Glutamatergic neuron (in vitro differentiated cells): ENCODE measurements around the gene DNM3. TPM values are rescaled to one million over a fixed set of nuclear protein-coding genes. Genes with fewer than 3 reads are reported as not detected.

Experiments used
- DNase-seq: peaks from one replicate; pipeline ENCODE4 v3.0.0; 2022
- H3K27ac Mint-ChIP-seq: one replicate; pipeline ENCODE4 v1.8.0; 2020; ENCODE audit warnings: mild to moderate bottlenecking, mixed read lengths, inconsistent platforms; ENCODE audit not compliant: unreplicated experiment
- H3K27me3 Mint-ChIP-seq: one replicate; pipeline ENCODE4 v1.8.0; 2020; ENCODE audit warnings: mild to moderate bottlenecking, moderate library complexity, mixed read lengths, inconsistent platforms; ENCODE audit not compliant: unreplicated experiment
- H3K36me3 Mint-ChIP-seq: one replicate; pipeline ENCODE4 v1.8.0; 2020; ENCODE audit warnings: mild to moderate bottlenecking, mixed read lengths, inconsistent platforms; ENCODE audit not compliant: unreplicated experiment
- H3K4me1 Mint-ChIP-seq: one replicate; pipeline ENCODE4 v1.8.0; 2020; ENCODE audit warnings: mild to moderate bottlenecking, low read depth, mixed read lengths, inconsistent platforms; ENCODE audit not compliant: unreplicated experiment
- H3K4me3 Mint-ChIP-seq: one replicate; pipeline ENCODE4 v1.8.0; 2020; ENCODE audit warnings: mild to moderate bottlenecking, mixed read lengths, inconsistent platforms; ENCODE audit not compliant: unreplicated experiment
- H3K9me3 Mint-ChIP-seq: one replicate; pipeline ENCODE4 v1.8.0; 2020; ENCODE audit warnings: mild to moderate bottlenecking, moderate library complexity, mixed read lengths, inconsistent platforms; ENCODE audit not compliant: unreplicated experiment
- total RNA-seq: library from RNA; stranded (reverse); fragmentation: NEBNext Ultra II Directional; extraction: Animal tissue kit (Norgen Biotek cat#: 25700); gene quantifications from one replicate; pipeline ENCODE4 v1.2.1, GENCODE V29; 2021; ENCODE audit not compliant: unreplicated experiment
- TF ChIP-seq, protein P1 (sequence below): fragments of 200-600 bp; sonication (generic); IDR thresholded peaks from one replicate; pipeline ENCODE4 v1.5.0; 2021; ENCODE audit not compliant: partially characterized antibody, unreplicated experiment

The DNM3 gene
- total RNA-seq, 1 donor from 2014 or later: 11.4 TPM

DNA sequence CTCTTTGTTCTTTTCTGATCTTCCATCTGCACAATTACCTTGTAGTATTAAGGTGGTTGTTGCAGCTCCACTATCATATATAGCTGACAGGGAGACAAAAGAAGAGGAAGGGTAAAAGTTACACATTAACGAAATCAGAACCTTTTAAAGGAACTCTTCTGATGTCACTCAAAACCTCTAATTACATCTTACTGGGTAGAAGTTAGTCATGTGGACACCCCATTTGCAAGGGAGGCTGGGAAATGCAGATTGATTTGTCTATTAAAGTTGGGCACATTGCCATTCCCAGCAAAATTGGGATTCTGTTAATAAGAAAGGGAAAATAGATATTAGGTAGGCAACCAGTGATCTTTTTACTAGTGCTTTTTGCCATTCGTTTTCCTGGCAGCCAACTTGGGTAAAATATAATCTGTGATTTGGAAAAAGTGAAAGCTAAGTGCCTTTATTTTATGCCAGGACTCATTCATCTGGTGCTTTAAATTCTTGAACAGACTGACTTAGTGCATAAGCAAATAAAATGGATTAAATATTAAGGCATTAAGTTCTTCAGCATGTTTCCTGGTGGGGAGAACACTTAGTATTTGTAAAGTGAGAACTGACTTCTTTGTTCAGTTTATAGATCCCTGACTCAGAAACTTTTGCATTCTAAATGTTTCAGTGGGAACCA is 71.3 kb downstream of the DNM3 start:
- H3K27ac Mint-ChIP-seq: no peak overlapping the region
- H3K9me3 Mint-ChIP-seq: no peaks in the 10 kb centered on the region
- DNase-seq: no peak
- H3K4me1 Mint-ChIP-seq: peaks cover 5% of the 10 kb centered on the region
- peaks cover 3% of the 10 kb centered on the region for H3K27me3 Mint-ChIP-seq
- H3K36me3 Mint-ChIP-seq: no peaks in the 10 kb centered on the region
- H3K4me3 Mint-ChIP-seq: no peak overlapping the region
- TF ChIP-seq, protein P1, sequence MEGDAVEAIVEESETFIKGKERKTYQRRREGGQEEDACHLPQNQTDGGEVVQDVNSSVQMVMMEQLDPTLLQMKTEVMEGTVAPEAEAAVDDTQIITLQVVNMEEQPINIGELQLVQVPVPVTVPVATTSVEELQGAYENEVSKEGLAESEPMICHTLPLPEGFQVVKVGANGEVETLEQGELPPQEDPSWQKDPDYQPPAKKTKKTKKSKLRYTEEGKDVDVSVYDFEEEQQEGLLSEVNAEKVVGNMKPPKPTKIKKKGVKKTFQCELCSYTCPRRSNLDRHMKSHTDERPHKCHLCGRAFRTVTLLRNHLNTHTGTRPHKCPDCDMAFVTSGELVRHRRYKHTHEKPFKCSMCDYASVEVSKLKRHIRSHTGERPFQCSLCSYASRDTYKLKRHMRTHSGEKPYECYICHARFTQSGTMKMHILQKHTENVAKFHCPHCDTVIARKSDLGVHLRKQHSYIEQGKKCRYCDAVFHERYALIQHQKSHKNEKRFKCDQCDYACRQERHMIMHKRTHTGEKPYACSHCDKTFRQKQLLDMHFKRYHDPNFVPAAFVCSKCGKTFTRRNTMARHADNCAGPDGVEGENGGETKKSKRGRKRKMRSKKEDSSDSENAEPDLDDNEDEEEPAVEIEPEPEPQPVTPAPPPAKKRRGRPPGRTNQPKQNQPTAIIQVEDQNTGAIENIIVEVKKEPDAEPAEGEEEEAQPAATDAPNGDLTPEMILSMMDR: no peak

DNA sequence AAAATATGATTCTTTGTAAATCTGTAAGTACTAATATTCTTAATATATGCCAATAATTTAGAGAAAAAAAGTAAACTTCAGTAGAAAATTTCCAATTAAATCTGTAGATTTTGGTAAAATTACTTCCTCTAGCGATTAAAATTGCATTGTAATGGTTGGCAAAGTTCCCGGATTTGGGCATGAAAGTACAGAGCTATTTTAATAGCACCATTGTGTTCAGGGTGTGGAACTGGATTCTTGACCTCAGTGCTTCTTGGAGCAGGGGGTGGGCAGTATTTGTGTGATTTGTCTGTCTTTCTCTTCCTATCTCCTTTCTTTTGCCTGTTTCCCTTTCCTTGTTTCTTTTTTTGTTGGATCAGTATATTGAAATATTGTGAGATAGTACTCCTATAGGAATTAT is 72.1 kb downstream of the DNM3 start:
- Mint-ChIP-seq H3K4me1 (peaks cover 5% of the 10 kb centered on the region), H3K9me3 (no peaks in the 10 kb centered on the region), H3K27me3 (peaks cover 3% of the 10 kb centered on the region), H3K4me3 (no peak overlapping the region), H3K27ac (no peak overlapping the region), H3K36me3 (no peaks in the 10 kb centered on the region)
- TF ChIP-seq, protein P1: no peak
- DNase-seq: no peak

DNA sequence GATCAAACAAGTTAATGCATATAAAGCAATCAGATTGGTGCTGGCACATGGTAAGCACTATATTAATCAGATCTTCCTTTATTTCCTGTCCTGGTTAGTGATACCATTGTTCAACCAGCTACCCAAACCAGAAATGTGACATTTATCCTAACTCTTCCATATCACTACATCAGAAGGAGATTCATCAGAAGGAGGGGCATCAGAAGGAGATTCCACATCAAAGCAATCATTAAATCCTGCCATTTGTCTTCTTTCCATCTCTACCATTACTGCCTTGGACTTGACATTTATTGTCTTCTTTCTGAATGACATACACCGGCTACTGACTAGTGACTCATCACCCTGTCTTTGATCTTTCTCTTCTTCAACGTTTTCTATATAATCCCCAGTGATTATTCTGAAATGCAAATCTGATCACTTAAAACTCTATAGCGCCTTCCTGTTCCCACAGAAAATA is 75.0 kb downstream of the DNM3 start:
- H3K36me3 Mint-ChIP-seq: no peaks in the 10 kb centered on the region
- TF ChIP-seq, protein P1: no peak
- no peak for DNase-seq
- H3K4me3 Mint-ChIP-seq: no peak overlapping the region
- H3K9me3 Mint-ChIP-seq: no peaks in the 10 kb centered on the region
- no peak overlapping the region for H3K27ac Mint-ChIP-seq
- no peaks in the 10 kb centered on the region for H3K27me3 Mint-ChIP-seq
- H3K4me1 Mint-ChIP-seq: no peaks in the 10 kb centered on the region

DNA sequence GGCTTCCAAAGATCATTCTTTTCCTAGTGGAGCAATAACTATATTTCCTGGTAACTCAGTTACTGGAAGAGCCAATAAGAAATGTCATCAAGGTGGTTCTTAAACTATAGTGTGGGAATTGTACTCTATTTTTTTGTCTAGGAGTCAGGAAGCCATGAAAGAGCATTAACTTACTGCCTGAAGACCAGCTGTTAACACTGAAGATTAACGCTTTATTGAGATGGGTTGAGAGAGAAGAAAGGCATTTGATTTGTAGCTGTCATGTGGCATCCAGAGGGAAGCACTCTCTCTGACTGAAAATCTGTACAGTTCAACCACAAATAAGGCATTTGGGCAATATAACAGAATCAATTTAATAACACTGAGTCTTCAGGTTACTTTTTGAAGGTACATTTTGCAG is 76.0 kb downstream of the DNM3 start:
- no peaks in the 10 kb centered on the region for H3K27me3 Mint-ChIP-seq
- no peak for DNase-seq
- no peak overlapping the region for H3K4me3 Mint-ChIP-seq
- no peaks in the 10 kb centered on the region for H3K4me1 Mint-ChIP-seq
- H3K9me3 Mint-ChIP-seq: no peaks in the 10 kb centered on the region
- no peaks in the 10 kb centered on the region for H3K36me3 Mint-ChIP-seq
- TF ChIP-seq, protein P1: no peak
- H3K27ac Mint-ChIP-seq: no peak overlapping the region
